ENCODE results near the gene INSIG2. TPM values are rescaled to one million over a fixed set of nuclear protein-coding genes. Genes with fewer than 3 reads are reported as not detected.

INSIG2 gene
- total and polyA plus RNA-seq, 9 of the 15 experiments (the other 6 are each of a cell fraction or from before 2014, with no cell fraction given): 1.5 to 34.2 (median 6.4) TPM

DNA sequence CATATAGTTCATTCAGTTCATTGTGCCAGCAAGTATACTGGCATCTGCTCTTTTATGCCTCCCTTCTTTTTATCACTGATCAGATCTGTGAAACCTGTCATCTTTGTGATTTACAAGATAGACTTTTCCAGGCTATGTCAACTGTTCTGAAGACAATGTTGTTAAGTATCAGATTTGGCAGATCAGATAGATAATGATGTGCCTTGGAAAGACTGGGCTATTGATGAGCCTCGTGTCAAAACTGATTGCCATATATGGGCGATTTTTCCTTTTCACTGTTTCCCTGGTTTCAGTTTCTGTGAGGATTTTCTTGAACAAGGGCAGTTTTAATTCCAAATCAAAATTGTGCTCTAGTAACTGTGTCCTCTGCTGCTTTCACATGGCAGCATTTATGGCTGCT is 26.6 kb downstream of the INSIG2 start (continued):
- TF ChIP-seq ZNF449 (CRISPR knock-in tag; IDR thresholded peaks at IDR 0.05) (no peak), ARHGAP35 (IDR thresholded peaks at IDR 0.05; ENCODE audit: partially characterized antibody) (no peak), DNMT1 (IDR thresholded peaks at IDR 0.05) (no peak), BMI1 (IDR thresholded peaks at IDR 0.05; ENCODE audit: low read length) (no peak)
- TF ChIP-seq, protein P1, sequence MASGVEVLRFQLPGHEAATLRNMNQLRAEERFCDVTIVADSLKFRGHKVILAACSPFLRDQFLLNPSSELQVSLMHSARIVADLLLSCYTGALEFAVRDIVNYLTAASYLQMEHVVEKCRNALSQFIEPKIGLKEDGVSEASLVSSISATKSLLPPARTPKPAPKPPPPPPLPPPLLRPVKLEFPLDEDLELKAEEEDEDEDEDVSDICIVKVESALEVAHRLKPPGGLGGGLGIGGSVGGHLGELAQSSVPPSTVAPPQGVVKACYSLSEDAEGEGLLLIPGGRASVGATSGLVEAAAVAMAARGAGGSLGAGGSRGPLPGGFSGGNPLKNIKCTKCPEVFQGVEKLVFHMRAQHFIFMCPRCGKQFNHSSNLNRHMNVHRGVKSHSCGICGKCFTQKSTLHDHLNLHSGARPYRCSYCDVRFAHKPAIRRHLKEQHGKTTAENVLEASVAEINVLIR (CRISPR knock-in tag; IDR thresholded peaks at IDR 0.05): no peak

GRCh38 chr2:118115761-118116160 is 27.5 kb downstream of the INSIG2 start:
- Histone ChIP-seq H2AFZ (ENCODE audit: low read depth, low read length) (no peak overlapping the region), H3K4me2 (ENCODE audit: insufficient read depth, low read length) (no peak overlapping the region), H3K27ac (ENCODE audit: extremely low read depth, low read depth, low read length) (no peak overlapping the region), H3K9me1 (ENCODE audit: control insufficient read depth, insufficient read depth, low read length) (no peaks in the 10 kb centered on the region), H3K9me3 (replicated peaks; ENCODE audit: control insufficient read depth, insufficient read depth, low read depth, low read length) (no peaks in the 10 kb centered on the region), H3K9ac (ENCODE audit: insufficient read depth in 1 of 2, low read depth in 2 of 2, low read length in 2 of 2) (no peak overlapping the region), H3K27me3 (ENCODE audit: control insufficient read depth in 2 of 2, insufficient read depth in 2 of 2, low read length in 2 of 2) (peaks cover 16 to 26% of the 10 kb centered on the region in 2 experiments), H3K36me3 (ENCODE audit: control insufficient read depth, insufficient read depth, low read length) (no peaks in the 10 kb centered on the region), H3K4me1 (replicated peaks in 1 of 2; ENCODE audit: control insufficient read depth in 2 of 2, insufficient read depth in 2 of 2, low read length in 2 of 2) (no peaks in the 10 kb centered on the region), H3K79me2 (ENCODE audit: control insufficient read depth, insufficient read depth, low read length) (no peaks in the 10 kb centered on the region), H4K20me1 (replicated peaks; ENCODE audit: control insufficient read depth, insufficient read depth, low read length) (0 out of 2 replicates have a peak, but pooled peaks cover 3% of the 10 kb centered on the region), H3K4me3 (no peak overlapping the region)
- ChIA-PET POLR2A (no interaction called here), CTCF (ENCODE audit: low intra/inter-chr PET ratio) (no interaction called here)
- in situ Hi-C loops (cut with MboI): no loop called here
- DNase-seq (ENCODE audit: extremely low read depth in 1 of 4, low spot score in 3 of 4) (no peak), FAIRE-seq (no peak), ATAC-seq (no peak)
- 5% methylated on average over 4 of the region's 4 CpGs for WGBS (ENCODE audit: insufficient coverage, low coverage, missing lambda C conversion rate)
- no TSS peak for BruUV-seq (replicated peaks)
- intact Hi-C loops (cut with micrococcal nuclease): no loop called here
- no peak for TF ChIP-seq ARHGAP35 (IDR thresholded peaks at IDR 0.05; ENCODE audit: partially characterized antibody)
- no peak for TF ChIP-seq U2AF1 (optimal IDR thresholded peaks at IDR 0.05; ENCODE audit: low read depth, low read length)
- TF ChIP-seq ZNF134 (CRISPR knock-in tag; conservative IDR thresholded peaks at IDR 0.05): no peak
- no peak for TF ChIP-seq ZNF146 (CRISPR knock-in tag; IDR thresholded peaks at IDR 0.05; ENCODE audit: unreplicated experiment)
